Kidney (tissue), 14 donors: ENCODE data around the gene NCOR2. TPM values are rescaled to one million over a fixed set of nuclear protein-coding genes. Genes with fewer than 3 reads are reported as not detected.

Experiments
- DNase-seq, 5 donors: peaks; one replicate each; pipeline ENCODE4 v3.0.0-alpha.2; 2013 to 2020
- FAIRE-seq: peaks from 2 replicates; lab custom pipeline; 2012; peaks lifted over from hg19 to GRCh38; lab: Jason Lieb, UNC
- H3K27ac ChIP-seq, 2 donors: one replicate each; pipeline ENCODE4 v1.7.0; 2013; ENCODE audit warnings: low read depth in 2 of 2, low read length in 2 of 2, inconsistent platforms in 1 of 2
- H3K27me3 ChIP-seq: one replicate; pipeline ENCODE4 v1.7.1; 2013; ENCODE audit warnings: low read length, inconsistent platforms; ENCODE audit not compliant: control insufficient read depth, insufficient read depth
- H3K36me3 ChIP-seq, 3 donors: one replicate each; pipeline versions ENCODE4 v1.7.0 to v1.7.1; 2013; ENCODE audit warnings: low read length in 3 of 3, control low read depth in 1 of 3, inconsistent platforms in 1 of 3; ENCODE audit not compliant: insufficient read depth in 3 of 3, control insufficient read depth in 2 of 3
- H3K4me1 ChIP-seq, 3 donors: one replicate each; pipeline versions ENCODE4 v1.7.0 to v1.7.1; 2013; ENCODE audit warnings: low read length in 3 of 3, inconsistent platforms in 1 of 3, low read depth in 1 of 3; ENCODE audit not compliant: control insufficient read depth in 2 of 3, insufficient read depth in 2 of 3
- H3K4me3 ChIP-seq, 3 donors: one replicate each; pipeline versions ENCODE4 v1.7.0 to v1.8.1; 2013; ENCODE audit warnings: low read length in 3 of 3, control low read depth in 1 of 3, inconsistent platforms in 1 of 3
- H3K9ac ChIP-seq, 3 donors: one replicate each; pipeline versions ENCODE4 v1.7.0 to v1.7.1; 2013; ENCODE audit warnings: low read length in 3 of 3, control low read depth in 1 of 3, inconsistent platforms in 1 of 3
- H3K9me3 ChIP-seq, 3 donors: one replicate each; pipeline versions ENCODE4 v1.7.0 to v1.7.1; 2013; ENCODE audit warnings: low read length in 3 of 3, control low read depth in 1 of 3, inconsistent platforms in 1 of 3; ENCODE audit not compliant: control insufficient read depth in 2 of 3, insufficient read depth in 1 of 3
- intact Hi-C: fragments of 100-400 bp; cut with DNase I; formaldehyde crosslinking; loops from one replicate; pipeline ENCODE4 v1.11.1; 2022
- polyA plus RNA-seq: library from polyadenylated mRNA; stranded (reverse); fragments of 350-450 nt; fragmentation: Illumina TruSeq; extraction: RNeasy Lipid Tissue Mini Kit (QIAGEN cat#74804); gene quantifications from one replicate; pipeline ENCODE4 v1.2.3, GENCODE V29; 2014; ENCODE audit warnings: low read depth, low replicate concordance; ENCODE audit not compliant: insufficient read depth
- total RNA-seq: library from RNA; stranded (reverse); fragmentation: NEBNext Ultra II Directional; extraction: Animal tissue kit (Norgen Biotek cat#: 25700); gene quantifications from one replicate; pipeline ENCODE4 v1.2.1, GENCODE V29; 2021
- TF ChIP-seq, protein P1 (sequence below): IDR thresholded peaks from 3 replicates; pipeline ENCODE4 v1.5.1; 2012; ENCODE audit warnings: mild to moderate bottlenecking, moderate library complexity, borderline replicate concordance; ENCODE audit not compliant: insufficient read depth; ENCODE audit errors: extremely low read depth
- donor health status: control.
- donor health status: control.
- donor health status: control.
- donor health status: control.
- donor health status: control.
- donor health status: DM: yes; HTN: yes; CAD: no.
- donor health status: Normal renal cell carcinoma (clear cell type).

NCOR2 gene
- total and polyA plus RNA-seq, 2 donors from 2014 or later, result 18.7 to 205 TPM

- DNase-seq, result peak in 2 of 5 donors; percentile 28 to 35
- no peaks in the 10 kb centered on the region for H3K4me1 ChIP-seq
- intact Hi-C loops, result no loop called here
- H3K9me3 ChIP-seq, result no peaks in the 10 kb centered on the region
- no peak for FAIRE-seq
- no peaks in the 10 kb centered on the region for H3K27me3 ChIP-seq
- H3K36me3 ChIP-seq, result no peaks in the 10 kb centered on the region
- no peak overlapping the region for H3K4me3 ChIP-seq
- no peak overlapping the region for H3K9ac ChIP-seq
- no peak overlapping the region for H3K27ac ChIP-seq
- TF ChIP-seq, protein P1, sequence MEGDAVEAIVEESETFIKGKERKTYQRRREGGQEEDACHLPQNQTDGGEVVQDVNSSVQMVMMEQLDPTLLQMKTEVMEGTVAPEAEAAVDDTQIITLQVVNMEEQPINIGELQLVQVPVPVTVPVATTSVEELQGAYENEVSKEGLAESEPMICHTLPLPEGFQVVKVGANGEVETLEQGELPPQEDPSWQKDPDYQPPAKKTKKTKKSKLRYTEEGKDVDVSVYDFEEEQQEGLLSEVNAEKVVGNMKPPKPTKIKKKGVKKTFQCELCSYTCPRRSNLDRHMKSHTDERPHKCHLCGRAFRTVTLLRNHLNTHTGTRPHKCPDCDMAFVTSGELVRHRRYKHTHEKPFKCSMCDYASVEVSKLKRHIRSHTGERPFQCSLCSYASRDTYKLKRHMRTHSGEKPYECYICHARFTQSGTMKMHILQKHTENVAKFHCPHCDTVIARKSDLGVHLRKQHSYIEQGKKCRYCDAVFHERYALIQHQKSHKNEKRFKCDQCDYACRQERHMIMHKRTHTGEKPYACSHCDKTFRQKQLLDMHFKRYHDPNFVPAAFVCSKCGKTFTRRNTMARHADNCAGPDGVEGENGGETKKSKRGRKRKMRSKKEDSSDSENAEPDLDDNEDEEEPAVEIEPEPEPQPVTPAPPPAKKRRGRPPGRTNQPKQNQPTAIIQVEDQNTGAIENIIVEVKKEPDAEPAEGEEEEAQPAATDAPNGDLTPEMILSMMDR, result no peak
Measured at GRCh38 chr12:124603100-124603541, 35.7 kb upstream of the NCOR2 start.

GRCh38 chr12:124601706-124602105 is 34.3 kb upstream of the NCOR2 start:
- intact Hi-C loops, result no loop called here
- Histone ChIP-seq H3K27ac (no peak overlapping the region), H3K36me3 (no peaks in the 10 kb centered on the region), H3K9me3 (no peaks in the 10 kb centered on the region), H3K27me3 (no peaks in the 10 kb centered on the region), H3K4me3 (no peak overlapping the region), H3K9ac (no peak overlapping the region), H3K4me1 (no peaks in the 10 kb centered on the region)
- no peak for FAIRE-seq
- TF ChIP-seq, protein P1, result no peak
- DNase-seq, result no peak

DNA sequence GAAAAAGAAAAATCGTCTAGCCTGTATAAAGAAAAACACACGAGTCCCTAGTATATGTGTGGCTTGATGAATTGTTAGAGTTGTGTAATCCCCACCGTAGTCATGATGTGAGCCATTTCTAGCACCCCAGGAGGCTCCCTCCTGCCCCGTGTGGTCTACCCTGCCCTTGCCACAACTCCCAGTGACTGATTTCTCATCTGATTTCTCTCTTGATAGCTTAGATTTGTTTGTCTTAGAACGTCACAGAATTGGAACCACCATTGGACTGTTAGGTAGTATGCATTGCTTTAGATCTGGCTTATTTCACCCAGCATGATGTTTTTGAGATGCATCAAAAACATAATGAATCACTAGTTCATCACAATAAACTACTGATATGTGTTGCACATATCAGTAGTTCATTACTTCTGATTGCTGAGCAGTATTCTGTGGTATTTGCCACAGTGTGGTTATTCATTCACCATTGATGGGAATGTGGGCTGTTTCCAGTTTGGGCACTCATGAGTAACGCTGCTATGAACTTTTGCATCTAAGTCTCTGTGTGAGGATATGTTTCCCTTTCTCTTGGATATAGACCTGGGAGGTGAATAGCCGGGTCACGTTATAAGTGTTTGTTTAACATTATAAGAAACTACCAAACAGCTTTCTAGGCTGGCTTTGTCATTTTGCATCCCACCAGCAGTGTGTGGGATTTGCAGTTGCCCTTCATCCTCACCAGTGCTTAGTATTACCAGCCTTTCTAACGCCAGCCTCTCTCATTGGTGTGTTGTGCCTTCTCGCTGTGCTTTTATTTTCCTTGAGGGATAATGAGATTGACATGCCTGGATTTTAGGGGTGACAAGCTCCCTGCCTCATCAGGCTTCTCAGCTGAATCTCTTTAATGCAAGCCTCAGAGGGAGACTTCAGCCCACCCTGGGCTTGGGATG is 31.9 kb upstream of the NCOR2 start:
- Histone ChIP-seq H3K27me3 (no peaks in the 10 kb centered on the region), H3K9me3 (no peaks in the 10 kb centered on the region), H3K9ac (no peak overlapping the region), H3K4me3 (no peak overlapping the region), H3K4me1 (no peaks in the 10 kb centered on the region), H3K27ac (no peak overlapping the region), H3K36me3 (no peaks in the 10 kb centered on the region)
- DNase-seq, result no peak
- TF ChIP-seq, protein P1, result no peak
- intact Hi-C loops, result no loop called here
- no peak for FAIRE-seq
